D721Med (cell line): ENCODE data around the gene RAB41.
"Not testable (repeated sequence)": the region's sequence is repeated elsewhere in the genome, so short reads cannot be mapped to it uniquely, and the experiment has no call there.

ENCODE experiments used
- DNase-seq: peaks from one replicate; pipeline ENCODE4 v3.0.0; 2011; ENCODE audit warnings: low spot score; ENCODE audit not compliant: insufficient read length
- FAIRE-seq: peaks from 2 replicates; lab custom pipeline; 2011; peaks lifted over from hg19 to GRCh38; lab: Jason Lieb, UNC
- CTCF ChIP-seq: IDR thresholded peaks from 2 replicates; pipeline ENCODE4 v1.5.1; 2012; ENCODE audit warnings: mild to moderate bottlenecking, control low read depth; ENCODE audit not compliant: insufficient read depth; ENCODE audit errors: missing control alignments

Gene RAB41

DNA sequence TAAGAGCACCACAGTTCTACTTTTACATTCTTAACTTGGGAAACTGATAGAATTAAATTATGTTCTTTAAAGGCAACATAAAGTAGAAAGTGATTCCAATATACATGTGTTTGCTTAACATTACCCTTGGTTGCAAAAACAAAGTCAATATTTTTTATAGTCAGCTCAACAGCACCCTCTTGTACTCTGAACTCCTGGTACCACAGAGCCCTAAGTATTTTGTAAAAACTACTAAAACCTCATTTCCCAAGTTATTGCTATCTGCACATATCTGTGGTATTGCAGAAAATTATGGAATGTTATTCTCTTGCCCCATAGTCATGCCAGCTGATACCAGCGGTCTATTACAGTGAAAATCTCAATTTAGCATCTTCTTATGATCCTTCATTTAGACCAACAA is 10.8 kb downstream of the RAB41 start:
- TF ChIP-seq CTCF, result no peak
- FAIRE-seq, result no peak
- DNase-seq, result no peak

DNA sequence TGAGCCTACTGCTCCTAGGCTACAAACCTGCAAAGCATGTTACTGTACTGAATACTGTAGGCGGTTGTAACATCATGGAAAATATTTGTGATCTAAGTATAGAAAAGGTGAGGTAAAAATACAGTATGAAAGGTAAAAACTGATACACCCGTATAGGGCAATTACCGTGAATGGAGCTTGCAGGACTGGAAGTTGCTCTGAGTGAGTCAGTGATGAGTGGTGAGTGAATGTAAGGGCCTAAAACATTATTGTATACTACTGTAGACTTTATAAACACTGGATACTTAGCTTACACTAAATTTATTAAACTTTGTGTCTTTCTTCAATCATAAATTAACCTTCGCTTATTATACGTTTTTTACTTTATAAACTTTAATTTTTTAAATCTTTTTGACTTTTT is 11.6 kb downstream of the RAB41 start:
- TF ChIP-seq CTCF, result no peak
- no peak for DNase-seq
- no peak for FAIRE-seq

DNA sequence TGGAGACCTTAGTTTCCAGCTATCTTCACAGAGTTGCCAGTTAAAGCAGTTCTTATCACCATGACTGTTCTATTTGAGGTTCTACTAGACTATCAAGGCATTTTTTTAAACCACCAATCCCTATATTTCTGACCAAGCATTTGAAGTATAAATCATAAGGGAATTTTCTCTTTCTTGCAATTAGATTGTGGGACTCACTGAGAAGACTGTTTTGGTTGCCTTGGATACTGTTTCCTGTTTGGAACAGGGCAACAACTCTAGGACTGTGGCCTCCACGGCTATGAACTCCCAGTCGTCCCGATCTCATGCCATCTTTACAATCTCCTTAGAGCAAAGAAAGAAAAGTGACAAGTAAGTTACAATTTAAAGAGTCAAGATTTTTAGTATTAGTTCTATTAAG is 19.7 kb downstream of the RAB41 start:
- TF ChIP-seq CTCF, result no peak
- DNase-seq (no peak), FAIRE-seq (no peak)

GRCh38 chrX:70313503-70313902 is 31.5 kb downstream of the RAB41 start:
- no peak for TF ChIP-seq CTCF
- FAIRE-seq, result no peak
- no peak for DNase-seq

- no peak for TF ChIP-seq CTCF
- FAIRE-seq (no peak), DNase-seq (no peak)
Observed at GRCh38 chrX:70322784-70323183, 40.8 kb downstream of the RAB41 start.

GRCh38 chrX:70323628-70324027 is 41.7 kb downstream of the RAB41 start:
- FAIRE-seq, DNase-seq: not testable (repeated sequence)

GRCh38 chrX:70324326-70324725 is 42.4 kb downstream of the RAB41 start:
- no peak for FAIRE-seq
- DNase-seq, result no peak

More at GRCh38 chrX:70324326-70324725, 42.4 kb downstream of the RAB41 start:
- no peak for TF ChIP-seq CTCF
